Smooth muscle cell (in vitro differentiated cells): Measurements from ENCODE around the gene CSRNP2. TPM values are rescaled to one million over a fixed set of nuclear protein-coding genes. Genes with fewer than 3 reads are reported as not detected.

ENCODE experiments used
- DNase-seq: peaks from one replicate; lab custom pipeline; 2025; ENCODE audit not compliant: unreplicated experiment; lab: John Stamatoyannopoulos, UW
- H2AFZ ChIP-seq: fragments of 200-600 bp; sonication (generic); 2 replicates; pipeline ENCODE4 v1.6.0; 2016; ENCODE audit warnings: antibody characterized with exemption, low read depth, mild to moderate bottlenecking
- H3F3A ChIP-seq: fragments of 200-600 bp; sonication (generic); 2 replicates; pipeline ENCODE4 v1.6.0; 2017; ENCODE audit warnings: antibody characterized with exemption, low read depth
- H3K27ac ChIP-seq: fragments of 200-600 bp; sonication (generic); 2 replicates; pipeline ENCODE4 v1.5.1; 2016; ENCODE audit warnings: low read depth, mild to moderate bottlenecking
- H3K27me3 ChIP-seq: fragments of 200-600 bp; sonication (generic); 2 replicates; pipeline ENCODE4 v1.6.1; 2016; ENCODE audit warnings: low read depth, mild to moderate bottlenecking
- H3K36me3 ChIP-seq: fragments of 200-600 bp; sonication (generic); 2 replicates; pipeline ENCODE4 v1.5.1; 2016; ENCODE audit warnings: low read depth
- H3K4me1 ChIP-seq: fragments of 200-600 bp; sonication (generic); 2 replicates; pipeline ENCODE4 v1.5.1; 2016; ENCODE audit warnings: low read depth
- H3K4me2 ChIP-seq: fragments of 200-600 bp; sonication (generic); 2 replicates; pipeline ENCODE4 v1.6.0; 2016; ENCODE audit warnings: mild to moderate bottlenecking
- H3K4me3 ChIP-seq: fragments of 200-600 bp; sonication (generic); 2 replicates; pipeline ENCODE4 v1.5.1; 2016; ENCODE audit warnings: mild to moderate bottlenecking
- H3K79me2 ChIP-seq: fragments of 200-600 bp; sonication (generic); 2 replicates; pipeline ENCODE4 v1.6.0; 2016; ENCODE audit warnings: low read depth, mild to moderate bottlenecking
- H3K9ac ChIP-seq: fragments of 200-600 bp; sonication (generic); 2 replicates; pipeline ENCODE4 v1.6.0; 2016; ENCODE audit warnings: low read depth
- H3K9me3 ChIP-seq: fragments of 200-600 bp; sonication (generic); replicated peaks from 2 replicates; pipeline ENCODE4 v1.5.1; 2016; ENCODE audit warnings: low read depth
- H4K20me1 ChIP-seq: fragments of 200-600 bp; sonication (generic); 2 replicates; pipeline ENCODE4 v1.6.0; 2016; ENCODE audit warnings: low read depth
- WGBS: methylation state at CpG from one replicate; pipeline ENCODE4 v1.1.7; 2016; ENCODE audit warnings: low lambda C conversion rate; 5-methylcytosine and 5-hydroxymethylcytosine counted together
- polyA plus RNA-seq: library from polyadenylated mRNA; unstranded; fragments of >200 nt; fragmentation: Nextera tagmentation; extraction: Ambion mirVana; gene quantifications from 2 replicates; pipeline ENCODE4 v1.2.1, GENCODE V29; 2016
- total RNA-seq: library from RNA; depleted of rRNA; stranded (reverse); fragments of >200 nt; gene quantifications from 2 replicates; pipeline ENCODE4 v1.2.3, GENCODE V29; 2014
- TF ChIP-seq, protein P1 (sequence below): fragments of 200-600 bp; sonication (generic); IDR thresholded peaks from 2 replicates; pipeline ENCODE4 v1.5.1; 2017; ENCODE audit warnings: borderline replicate concordance, mild to moderate bottlenecking, antibody characterized with exemption; ENCODE audit not compliant: insufficient read depth, poor library complexity, severe bottlenecking

CSRNP2 gene
- total and polyA plus RNA-seq, 2 experiments from 2014 or later = 26.3 to 33.8 TPM

DNA sequence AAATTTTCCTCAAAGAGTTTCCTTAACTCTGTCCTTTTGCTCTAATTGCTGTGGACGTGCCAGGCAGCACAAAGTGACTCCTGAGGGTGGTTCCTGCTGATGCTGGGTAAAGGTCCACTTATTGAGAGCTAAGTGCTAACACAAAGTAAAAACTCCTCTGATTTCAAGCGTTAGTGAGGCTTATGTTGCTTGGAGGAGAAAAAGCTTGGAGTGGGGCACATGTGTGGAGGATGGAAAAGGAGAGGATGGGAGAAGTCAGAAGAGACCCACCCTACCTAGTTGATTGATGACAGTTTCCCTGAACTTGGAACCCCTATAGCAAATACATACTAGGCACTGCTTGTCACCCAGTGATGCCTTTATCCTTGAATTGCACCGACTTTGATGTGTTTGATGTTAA is 47.1 kb downstream of the CSRNP2 start:
- DNase-seq = no peak
- no peak overlapping the region for H2AFZ ChIP-seq
- no peak overlapping the region for H3K4me3 ChIP-seq
- no peaks in the 10 kb centered on the region for H3K27me3 ChIP-seq
- H3K4me1 ChIP-seq = no peaks in the 10 kb centered on the region
- no peaks in the 10 kb centered on the region for H3K79me2 ChIP-seq
- H3K36me3 ChIP-seq = no peaks in the 10 kb centered on the region
- H3K9me3 ChIP-seq = no peaks in the 10 kb centered on the region
- H3K27ac ChIP-seq = no peak overlapping the region
- WGBS = 81% methylated on average over 3 of the region's 3 CpGs
- TF ChIP-seq, protein P1, sequence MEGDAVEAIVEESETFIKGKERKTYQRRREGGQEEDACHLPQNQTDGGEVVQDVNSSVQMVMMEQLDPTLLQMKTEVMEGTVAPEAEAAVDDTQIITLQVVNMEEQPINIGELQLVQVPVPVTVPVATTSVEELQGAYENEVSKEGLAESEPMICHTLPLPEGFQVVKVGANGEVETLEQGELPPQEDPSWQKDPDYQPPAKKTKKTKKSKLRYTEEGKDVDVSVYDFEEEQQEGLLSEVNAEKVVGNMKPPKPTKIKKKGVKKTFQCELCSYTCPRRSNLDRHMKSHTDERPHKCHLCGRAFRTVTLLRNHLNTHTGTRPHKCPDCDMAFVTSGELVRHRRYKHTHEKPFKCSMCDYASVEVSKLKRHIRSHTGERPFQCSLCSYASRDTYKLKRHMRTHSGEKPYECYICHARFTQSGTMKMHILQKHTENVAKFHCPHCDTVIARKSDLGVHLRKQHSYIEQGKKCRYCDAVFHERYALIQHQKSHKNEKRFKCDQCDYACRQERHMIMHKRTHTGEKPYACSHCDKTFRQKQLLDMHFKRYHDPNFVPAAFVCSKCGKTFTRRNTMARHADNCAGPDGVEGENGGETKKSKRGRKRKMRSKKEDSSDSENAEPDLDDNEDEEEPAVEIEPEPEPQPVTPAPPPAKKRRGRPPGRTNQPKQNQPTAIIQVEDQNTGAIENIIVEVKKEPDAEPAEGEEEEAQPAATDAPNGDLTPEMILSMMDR = no peak
- H3K9ac ChIP-seq = no peak overlapping the region
- no peaks in the 10 kb centered on the region for H3F3A ChIP-seq
- no peak overlapping the region for H3K4me2 ChIP-seq
- no peaks in the 10 kb centered on the region for H4K20me1 ChIP-seq

DNA sequence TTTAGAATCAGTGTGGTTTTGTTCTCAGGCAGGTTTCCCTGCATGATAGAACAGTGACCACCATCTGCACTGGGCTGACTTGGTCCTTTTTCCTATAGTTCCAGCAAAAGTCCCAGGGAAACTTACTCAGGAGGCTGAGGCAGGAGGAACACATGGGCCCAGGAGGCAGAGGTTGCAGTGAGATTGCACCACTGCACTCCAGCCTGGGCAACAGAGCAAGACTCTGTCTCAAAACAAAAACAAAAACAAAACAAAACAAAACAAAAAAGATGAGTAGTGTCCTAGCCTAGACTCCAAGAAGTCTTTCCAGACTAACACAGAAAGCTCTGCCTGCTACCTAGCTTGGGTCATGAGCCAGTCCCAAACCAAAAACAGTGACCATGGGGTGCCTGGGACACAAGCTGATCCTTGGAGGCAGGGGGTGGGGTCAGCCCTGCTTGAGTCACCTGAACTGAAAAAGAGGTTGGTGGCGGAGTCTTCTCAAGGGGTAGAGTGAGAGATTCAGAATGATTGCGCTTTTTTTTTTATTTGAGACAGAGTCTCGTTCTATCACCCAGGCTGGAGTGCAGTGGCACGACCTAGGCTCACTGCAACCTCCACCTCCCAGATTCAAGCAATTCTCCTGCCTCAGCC is 49.8 kb downstream of the CSRNP2 start:
- no peaks in the 10 kb centered on the region for H3K4me1 ChIP-seq
- H3K4me2 ChIP-seq = no peak overlapping the region
- no peak overlapping the region for H3K9ac ChIP-seq
- no peak for DNase-seq
- H3K79me2 ChIP-seq = no peaks in the 10 kb centered on the region
- WGBS = 93% methylated on average over 4 of the region's 4 CpGs
- H3F3A ChIP-seq = no peaks in the 10 kb centered on the region
- no peak overlapping the region for H2AFZ ChIP-seq
- H3K27ac ChIP-seq = no peak overlapping the region
- H4K20me1 ChIP-seq = no peaks in the 10 kb centered on the region
- no peaks in the 10 kb centered on the region for H3K27me3 ChIP-seq
- no peaks in the 10 kb centered on the region for H3K36me3 ChIP-seq
- no peaks in the 10 kb centered on the region for H3K9me3 ChIP-seq
- TF ChIP-seq, protein P1 = no peak
- no peak overlapping the region for H3K4me3 ChIP-seq

GRCh38 chr12:51033048-51033447 is 50.3 kb downstream of the CSRNP2 start:
- Histone ChIP-seq H3K4me2 (no peak overlapping the region), H3K9ac (no peak overlapping the region), H4K20me1 (no peaks in the 10 kb centered on the region), H3K4me3 (no peak overlapping the region), H2AFZ (no peak overlapping the region), H3K79me2 (no peaks in the 10 kb centered on the region), H3K36me3 (no peaks in the 10 kb centered on the region), H3K4me1 (peaks cover 5% of the 10 kb centered on the region), H3F3A (no peaks in the 10 kb centered on the region), H3K27me3 (no peaks in the 10 kb centered on the region), H3K9me3 (no peaks in the 10 kb centered on the region), H3K27ac (no peak overlapping the region)
- no peak for DNase-seq
- WGBS = 97% methylated on average over 2 of the region's 2 CpGs
- TF ChIP-seq, protein P1 = no peak

- Histone ChIP-seq H4K20me1 (peaks cover 1% of the 10 kb centered on the region), H3K27ac (peak overlapping the region; percentile 16), H3K4me2 (peak overlapping the region; percentile 53), H3K4me3 (peak overlapping the region; percentile 34), H3K4me1 (peaks cover 21% of the 10 kb centered on the region), H3F3A (peaks cover 5% of the 10 kb centered on the region), H3K27me3 (no peaks in the 10 kb centered on the region), H3K36me3 (no peaks in the 10 kb centered on the region), H2AFZ (peak overlapping the region; percentile 46), H3K9me3 (no peaks in the 10 kb centered on the region), H3K79me2 (peaks cover 15% of the 10 kb centered on the region), H3K9ac (no peak overlapping the region)
- DNase-seq = no peak
- 50% methylated on average over 5 of the region's 5 CpGs for WGBS
- TF ChIP-seq, protein P1 = no peak
Measured at GRCh38 chr12:51028813-51029150, 54.6 kb downstream of the CSRNP2 start.
